Measurements from ENCODE around the gene WFDC10A.

The WFDC10A gene

DNA sequence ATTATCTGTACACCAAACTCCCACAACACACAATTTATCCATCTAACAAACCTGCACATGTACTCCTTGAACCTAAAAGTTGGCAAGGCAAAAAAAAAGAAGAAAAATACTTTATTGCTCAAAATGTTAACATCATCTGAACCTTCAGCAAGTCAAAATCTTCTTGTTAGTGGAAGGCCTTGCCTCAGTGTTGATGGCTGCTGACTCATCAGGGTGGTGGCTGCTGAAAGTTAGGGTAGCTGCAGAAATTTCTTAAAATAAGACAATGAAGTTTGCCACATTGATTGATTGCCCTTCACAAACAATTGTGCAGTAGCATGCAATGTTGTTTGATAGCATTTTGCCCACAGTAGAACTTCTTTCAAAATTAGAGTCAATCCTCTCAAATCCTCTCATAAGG, 43.2 kb downstream of the WFDC10A start:
- Histone ChIP-seq H3K4me3 (ENCODE audit: low read depth, low read length) (no peak overlapping the region), H2AFZ (no peak overlapping the region), H3K9ac (no peak overlapping the region), H3K4me1 (no peaks in the 10 kb centered on the region), H3K27ac (no peak overlapping the region), H3K27me3 (ENCODE audit: control insufficient read depth, insufficient read depth, low read length) (no peaks in the 10 kb centered on the region), H3K9me3 (ENCODE audit: control insufficient read depth, low read length) (no peaks in the 10 kb centered on the region), H3K79me2 (no peaks in the 10 kb centered on the region), H3K4me2 (ENCODE audit: low read length) (no peak overlapping the region), H3K36me3 (ENCODE audit: control insufficient read depth, insufficient read depth, low read length) (no peaks in the 10 kb centered on the region)
- no peak for TF ChIP-seq CTCF (IDR thresholded peaks at IDR 0.05)

- H3K27ac ChIP-seq, result no peak overlapping the region
- H3K9ac ChIP-seq, result no peak overlapping the region
- no peak for TF ChIP-seq CTCF (IDR thresholded peaks at IDR 0.05)
- no peaks in the 10 kb centered on the region for H3K27me3 ChIP-seq (ENCODE audit: control insufficient read depth, insufficient read depth, low read length)
- H3K4me2 ChIP-seq (ENCODE audit: low read length), result no peak overlapping the region
- H3K4me3 ChIP-seq (ENCODE audit: low read depth, low read length), result no peak overlapping the region
- no peaks in the 10 kb centered on the region for H3K79me2 ChIP-seq
- no peaks in the 10 kb centered on the region for H3K4me1 ChIP-seq
- H3K9me3 ChIP-seq (ENCODE audit: control insufficient read depth, low read length), result no peaks in the 10 kb centered on the region
- H2AFZ ChIP-seq, result no peak overlapping the region
- H3K36me3 ChIP-seq (ENCODE audit: control insufficient read depth, insufficient read depth, low read length), result no peaks in the 10 kb centered on the region
These were observed 50.1 kb downstream of the WFDC10A start for GRCh38 chr20:45679650-45680049.

All from parathyroid adenoma (tissue), 2 donors.